Frontal cortex (tissue), 4 donors: ENCODE measurements around the gene SMIM41. TPM values are rescaled to one million over a fixed set of nuclear protein-coding genes. Genes with fewer than 3 reads are reported as not detected.

ENCODE experiments used
- DNase-seq, 2 donors: peaks; one replicate each; pipeline ENCODE4 v3.0.0; 2012; ENCODE audit warnings: low spot score in 2 of 2
- FAIRE-seq: peaks from 2 replicates; lab custom pipeline; 2012; peaks lifted over from hg19 to GRCh38; lab: Jason Lieb, UNC
- total RNA-seq: library from RNA; depleted of rRNA; stranded (reverse); fragments of >200 nt; gene quantifications from one replicate; pipeline ENCODE4 v1.2.3, GENCODE V29; 2014
- donor health status: control.
- donor health status: control.
- donor health status: control.

The SMIM41 gene
- total RNA-seq = not detected

GRCh38 chr12:52079576-52080402 lies at the start of gene SMIM41:
SMIM41 (plus strand) TSS chr12:52079704; CDS start chr12:52079780, 76 bp downstream.
- peak in 1 of 2 donors; percentile 5 for DNase-seq
- FAIRE-seq = no peak

- FAIRE-seq (no peak), DNase-seq (no peak)
Measured at GRCh38 chr12:52032446-52032803, 47.1 kb upstream of the SMIM41 start.

DNA sequence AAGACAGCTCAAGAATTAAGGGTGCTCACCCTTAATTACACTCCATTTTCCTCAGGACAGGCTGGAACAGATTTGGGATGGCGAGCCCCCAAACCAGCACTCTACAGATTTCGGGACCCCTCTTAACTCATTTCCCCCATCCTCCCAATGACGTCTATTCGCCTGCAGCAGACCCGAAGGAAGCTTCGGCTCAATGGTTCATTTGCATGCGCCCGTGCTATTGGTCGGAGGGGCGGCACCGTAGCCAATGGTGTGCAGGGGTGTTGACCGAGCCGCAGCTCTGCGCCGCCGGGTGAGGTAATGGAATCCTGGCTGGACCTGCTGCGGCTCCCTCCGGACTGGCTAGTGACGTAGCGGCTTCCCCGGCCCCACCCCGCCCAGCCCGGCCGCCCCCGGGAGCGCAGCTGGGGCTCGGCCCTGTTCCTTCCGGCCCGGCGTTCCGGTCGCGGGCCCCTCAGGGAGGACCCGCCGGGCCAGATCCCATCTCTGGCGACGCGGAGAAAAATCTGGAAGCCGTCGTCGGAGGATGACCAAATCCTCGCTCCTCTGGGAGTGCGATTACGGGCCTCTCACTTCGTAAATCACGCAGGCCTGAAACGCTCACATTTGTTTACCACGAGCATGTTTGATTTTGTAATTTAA lies 46.6 kb upstream of the SMIM41 start:
- FAIRE-seq (peak; percentile 6), DNase-seq (peak; percentile 94 to 96)

DNA sequence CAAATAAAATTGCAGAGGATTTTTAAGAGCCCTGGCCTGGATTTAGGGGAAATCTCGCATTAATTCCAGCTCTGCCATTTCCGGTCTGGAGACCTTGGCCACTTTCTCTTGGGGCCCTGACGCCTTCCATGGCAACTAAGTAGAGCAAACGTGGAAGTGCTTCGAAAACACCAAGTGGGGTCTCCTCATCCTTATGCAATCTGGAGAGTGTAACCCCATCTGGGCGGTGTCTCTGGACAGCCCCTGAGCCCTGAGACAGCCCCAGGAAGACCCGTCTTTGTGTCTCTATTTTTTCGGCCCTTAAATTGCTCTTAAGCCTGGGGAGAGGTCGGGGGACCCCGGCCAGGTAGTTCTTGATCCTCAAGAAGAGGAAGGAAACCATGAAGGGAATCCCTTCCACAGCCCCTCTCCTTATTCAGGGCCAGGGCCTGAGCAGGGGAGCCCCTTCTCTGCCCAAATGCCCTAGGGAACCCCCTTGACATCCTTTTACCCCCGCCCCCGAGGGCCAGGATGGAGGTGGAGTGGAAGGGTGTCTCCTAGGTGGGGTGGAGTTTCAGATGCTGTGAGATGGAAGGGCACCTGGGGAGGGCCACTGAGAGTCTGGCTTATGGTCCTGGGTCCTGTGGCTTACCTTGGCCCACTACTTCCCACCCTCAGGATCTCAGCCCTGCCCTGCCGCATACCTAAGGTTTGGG lies 45.9 kb upstream of the SMIM41 start:
- DNase-seq (no peak), FAIRE-seq (no peak)

DNA sequence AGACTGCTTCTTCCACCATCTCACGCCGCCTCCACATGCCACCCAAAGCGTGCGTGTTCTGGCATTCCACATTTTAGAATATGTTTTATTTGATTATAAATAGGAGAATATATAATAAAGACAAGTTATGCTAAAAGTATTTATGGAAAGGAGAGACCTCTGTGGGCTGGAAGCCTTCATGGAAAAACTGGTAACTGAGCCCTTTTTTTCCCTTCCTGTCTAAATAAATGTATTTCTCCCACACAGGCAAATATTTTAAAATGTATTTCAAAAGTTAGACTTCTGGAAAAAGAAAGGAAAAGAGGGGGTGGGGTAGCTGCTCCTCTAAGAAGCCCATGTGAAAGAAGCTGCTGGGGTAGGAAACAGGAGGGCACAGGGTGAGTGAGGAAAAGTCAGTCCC lies 44.3 kb upstream of the SMIM41 start:
- FAIRE-seq = no peak
- no peak for DNase-seq

GRCh38 chr12:52035926-52036325 lies 43.6 kb upstream of the SMIM41 start:
- no peak for FAIRE-seq
- DNase-seq = no peak

GRCh38 chr12:52036587-52037171 lies 42.8 kb upstream of the SMIM41 start:
- no peak for FAIRE-seq
- peak; percentile 89 to 94 for DNase-seq

GRCh38 chr12:52037248-52037861 lies 42.1 kb upstream of the SMIM41 start:
- no peak for FAIRE-seq

DNA sequence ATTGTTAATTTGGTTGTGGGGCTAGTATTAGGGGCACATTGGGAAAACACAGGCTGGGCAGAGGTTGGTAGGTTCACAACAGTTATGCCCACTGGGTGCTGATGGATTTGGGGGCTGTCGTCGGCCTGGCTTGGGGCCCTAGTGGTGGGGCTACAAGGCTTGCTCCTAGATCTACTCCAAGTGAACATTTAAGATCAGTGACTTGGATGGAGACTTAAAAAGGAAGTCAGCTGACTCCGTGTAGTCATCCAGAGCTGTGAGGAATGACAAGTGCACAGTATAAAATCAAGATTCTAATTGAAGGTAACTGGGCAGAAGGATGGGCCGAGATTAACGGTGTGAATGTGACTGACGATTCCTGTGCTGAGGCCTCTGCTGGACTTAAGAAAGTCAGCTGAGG lies 41.1 kb upstream of the SMIM41 start:
- FAIRE-seq (no peak), DNase-seq (no peak)

More at GRCh38 chr12:52037248-52037861, 42.1 kb upstream of the SMIM41 start:
- DNase-seq = no peak

- FAIRE-seq (no peak), DNase-seq (no peak)
Measured at GRCh38 chr12:52041035-52041434, 38.5 kb upstream of the SMIM41 start.

GRCh38 chr12:52041695-52042123 lies 37.8 kb upstream of the SMIM41 start:
- no peak for DNase-seq

DNA sequence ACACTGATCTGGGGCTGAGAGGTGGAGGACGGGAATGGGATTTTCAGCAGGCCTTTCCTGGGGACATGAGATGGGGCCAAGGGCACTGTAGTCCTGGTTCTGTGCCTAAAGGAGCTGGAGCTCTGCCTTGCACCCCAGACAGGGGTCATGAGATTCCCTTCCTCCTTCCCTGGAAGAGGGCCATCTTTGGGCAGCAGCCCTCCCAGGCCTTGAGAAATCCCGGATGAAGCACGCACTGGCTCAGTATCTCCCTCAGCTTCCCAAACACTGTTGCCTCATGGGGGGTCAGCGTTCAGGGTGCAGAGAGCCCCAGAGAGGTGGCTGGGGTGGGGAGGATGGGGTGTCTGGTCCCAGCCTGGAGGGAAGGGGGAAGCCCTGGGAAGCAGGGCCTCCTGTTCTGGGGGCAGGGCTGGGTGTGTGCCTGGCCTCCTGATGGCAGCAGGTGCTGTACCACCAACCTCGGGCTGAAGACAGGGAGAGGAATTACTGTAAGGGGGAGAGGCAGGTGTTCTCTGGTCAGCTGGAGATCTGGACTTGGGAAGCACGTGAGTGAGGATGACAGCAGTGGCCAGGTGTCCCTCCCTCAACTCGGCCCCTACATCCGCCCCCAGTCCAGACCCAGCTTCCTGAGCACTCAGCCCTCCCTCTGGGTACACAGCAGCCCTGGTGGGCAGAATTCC lies 36.7 kb upstream of the SMIM41 start:
- DNase-seq = no peak
- no peak for FAIRE-seq

More at GRCh38 chr12:52041695-52042123, 37.8 kb upstream of the SMIM41 start:
- no peak for FAIRE-seq

GRCh38 chr12:52043386-52044212 lies 35.9 kb upstream of the SMIM41 start:
- no peak for DNase-seq
- FAIRE-seq = no peak

GRCh38 chr12:52044292-52044983 lies 35.1 kb upstream of the SMIM41 start:
- FAIRE-seq (no peak), DNase-seq (peak in 1 of 2 donors; percentile 70)

- DNase-seq (no peak), FAIRE-seq (no peak)
Measured at GRCh38 chr12:52045794-52046199, 33.7 kb upstream of the SMIM41 start.

DNA sequence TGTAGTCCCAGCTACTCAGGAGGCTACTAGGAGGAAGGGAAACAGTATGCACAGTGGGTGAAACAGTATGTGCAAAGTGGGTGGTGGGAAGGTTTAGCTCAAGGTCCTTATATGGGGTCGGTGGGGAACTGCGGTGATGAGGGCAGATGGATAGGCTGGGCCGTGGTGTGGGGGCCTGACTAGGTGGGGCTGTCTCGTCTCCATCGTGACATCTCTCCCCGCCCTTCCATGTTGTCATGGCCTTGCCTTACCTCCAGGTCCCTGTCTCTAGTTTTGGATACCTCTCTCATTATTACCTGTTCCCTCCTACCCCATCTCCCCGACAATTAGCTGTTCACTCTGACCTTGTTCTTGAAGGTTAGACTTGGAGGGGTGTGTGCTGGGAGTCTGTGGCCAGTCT lies 32.6 kb upstream of the SMIM41 start:
- FAIRE-seq = no peak

GRCh38 chr12:52049286-52049685 lies 30.2 kb upstream of the SMIM41 start:
- FAIRE-seq = no peak

More for the DNA sequence above, 32.6 kb upstream of the SMIM41 start:
- no peak for DNase-seq

GRCh38 chr12:52049688-52050087 lies 29.8 kb upstream of the SMIM41 start:
- DNase-seq = no peak
- FAIRE-seq = no peak

More at GRCh38 chr12:52049286-52049685, 30.2 kb upstream of the SMIM41 start:
- no peak for DNase-seq
